ENCODE results near the gene MAPKAPK2.
"Not testable (repeated sequence)": the region's sequence is repeated elsewhere in the genome, so short reads cannot be mapped to it uniquely, and the experiment has no call there.

Gene MAPKAPK2

GRCh38 chr1:206774093-206774492, 89.4 kb downstream of the MAPKAPK2 start:
- H3K4me3 ChIP-seq (ENCODE audit: low read depth, low read length) = peak overlapping the region; percentile 61
- TF ChIP-seq CTCF (IDR thresholded peaks at IDR 0.05; ENCODE audit: insufficient read depth, low read depth, low read length, missing control alignments) = no peak
- DNase-seq (ENCODE audit: low read depth) = peak; percentile 45

- TF ChIP-seq CTCF (IDR thresholded peaks at IDR 0.05; ENCODE audit: insufficient read depth, low read depth, low read length, missing control alignments) = no peak
- peak; percentile 35 for DNase-seq (ENCODE audit: low read depth)
- H3K4me3 ChIP-seq (ENCODE audit: low read depth, low read length) = no peak overlapping the region
These were observed 91.5 kb downstream of the MAPKAPK2 start for GRCh38 chr1:206776229-206776628.

- TF ChIP-seq CTCF (IDR thresholded peaks at IDR 0.05; ENCODE audit: insufficient read depth, low read depth, low read length, missing control alignments) = no peak
- DNase-seq (ENCODE audit: low read depth) = no peak
- no peak overlapping the region for H3K4me3 ChIP-seq (ENCODE audit: low read depth, low read length)
These were observed 93.3 kb downstream of the MAPKAPK2 start for GRCh38 chr1:206778031-206778430.

GRCh38 chr1:206778911-206779310, 94.2 kb downstream of the MAPKAPK2 start:
- not testable (repeated sequence) for H3K4me3 ChIP-seq (ENCODE audit: low read depth, low read length); DNase-seq (ENCODE audit: low read depth)

GRCh38 chr1:206779638-206780037, 94.9 kb downstream of the MAPKAPK2 start:
- H3K4me3 ChIP-seq (ENCODE audit: low read depth, low read length) = no peak overlapping the region
- no peak for DNase-seq (ENCODE audit: low read depth)
- no peak for TF ChIP-seq CTCF (IDR thresholded peaks at IDR 0.05; ENCODE audit: insufficient read depth, low read depth, low read length, missing control alignments)

- DNase-seq (ENCODE audit: low read depth) = peak; percentile 96
- no peak overlapping the region; the same call in 1 of the 2 replicates for H3K4me3 ChIP-seq (ENCODE audit: low read depth, low read length)
- no peak for TF ChIP-seq CTCF (IDR thresholded peaks at IDR 0.05; ENCODE audit: insufficient read depth, low read depth, low read length, missing control alignments)
These were observed 97.7 kb downstream of the MAPKAPK2 start for GRCh38 chr1:206782448-206782847.

- TF ChIP-seq CTCF (IDR thresholded peaks at IDR 0.05; ENCODE audit: insufficient read depth, low read depth, low read length, missing control alignments) = no peak
- no peak for DNase-seq (ENCODE audit: low read depth)
- no peak overlapping the region for H3K4me3 ChIP-seq (ENCODE audit: low read depth, low read length)
These were observed 98.8 kb downstream of the MAPKAPK2 start for GRCh38 chr1:206783506-206783905.

All from GM12865 (cell line).